SH-SY5Y (cell line): ENCODE measurements around the gene PLA2G4B.

Experiments used
- GATA2 ChIP-seq: IDR thresholded peaks from 2 replicates; pipeline ENCODE4 v1.6.1; 2011; ENCODE audit warnings: mild to moderate bottlenecking, low read depth, low read length
- GATA3 ChIP-seq: IDR thresholded peaks from 2 replicates; pipeline ENCODE4 v1.6.1; 2011; ENCODE audit warnings: low read depth, mild to moderate bottlenecking, low read length, moderate library complexity

DNA sequence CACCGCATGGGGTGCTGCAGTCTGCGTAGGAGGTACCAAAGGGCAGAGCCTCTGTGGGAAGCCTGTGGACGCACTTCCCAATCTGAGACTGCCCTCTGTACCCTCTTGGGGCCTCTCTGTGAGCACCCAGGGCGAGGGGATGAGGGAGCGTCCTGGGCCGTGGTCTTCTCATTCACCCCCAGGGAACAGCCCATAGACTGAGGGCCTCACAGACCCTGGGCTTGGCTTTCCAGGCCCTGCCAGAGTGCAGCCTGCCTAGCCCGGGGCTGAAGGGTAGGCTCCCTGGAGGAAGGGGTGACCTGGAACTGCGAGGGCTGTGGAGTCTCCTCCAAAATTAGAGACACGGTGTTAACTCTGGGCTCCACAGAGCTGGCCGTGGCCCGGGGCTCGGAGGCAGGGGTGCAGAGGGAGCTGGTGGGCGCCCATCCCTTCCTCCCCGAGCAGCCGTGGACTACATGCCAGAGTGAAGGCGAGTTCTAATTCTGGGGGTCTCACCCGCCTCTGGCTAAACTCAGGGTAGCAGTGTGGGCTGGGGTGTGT, 55.7 kb downstream of the PLA2G4B start:
- no peak for TF ChIP-seq GATA2
- no peak for TF ChIP-seq GATA3
